ENCODE data around the gene XPO6.

- TF ChIP-seq CTCF (IDR thresholded peaks at IDR 0.05; ENCODE audit: poor library complexity, severe bottlenecking) (no peak), EZH2 (IDR thresholded peaks at IDR 0.05; ENCODE audit: borderline replicate concordance, insufficient read depth, low read length, poor library complexity, severe bottlenecking) (no peak), POLR2AphosphoS5 (IDR thresholded peaks at IDR 0.05) (no peak), RAD21 (conservative IDR thresholded peaks at IDR 0.05) (no peak), SMC3 (conservative IDR thresholded peaks at IDR 0.05; ENCODE audit: poor library complexity) (no peak), EP300 (conservative IDR thresholded peaks at IDR 0.05; ENCODE audit: poor library complexity, severe bottlenecking) (no peak), REST (IDR thresholded peaks at IDR 0.05; ENCODE audit: borderline replicate concordance) (no peak), TAF1 (IDR thresholded peaks at IDR 0.05; ENCODE audit: low read depth) (no peak)
Observed at GRCh38 chr16:28089205-28089991, 122.4 kb downstream of the XPO6 start.
